H1 (cell line): ENCODE data around the gene FAM184B. TPM values are rescaled to one million over a fixed set of nuclear protein-coding genes. Genes with fewer than 3 reads are reported as not detected.

ENCODE experiments used
- CTCF ChIA-PET: fragments of 300-600 bp; sonication (Branson Sonifier 250); formaldehyde crosslinking; loops from one replicate; lab custom pipeline; 2021; ENCODE audit not compliant: partially characterized antibody; lab: Charles Lee
- POLR2A ChIA-PET: fragments of 300-600 bp; sonication (Branson Sonifier 250); formaldehyde crosslinking; loops from one replicate; lab custom pipeline; 2021; ENCODE audit warnings: inconsistent platforms; ENCODE audit not compliant: partially characterized antibody; lab: Charles Lee
- DNase-seq, 2 experiments: peaks; one replicate each; pipeline versions ENCODE4 v3.0.0 to v3.0.0-alpha.2; 2010 to 2022; ENCODE audit warnings: low spot score in 2 of 2, low read depth in 1 of 2, mixed read lengths in 1 of 2
- FAIRE-seq: peaks from 2 replicates; lab custom pipeline; 2011; peaks lifted over from hg19 to GRCh38; lab: Jason Lieb, UNC
- H2AFZ ChIP-seq: 2 replicates; pipeline ENCODE4 v1.8.1; 2012; ENCODE audit warnings: low read length, inconsistent platforms
- H2AK5ac ChIP-seq: 2 replicates; pipeline ENCODE4 v1.6.1; 2013; ENCODE audit warnings: low read depth, low read length
- H2BK120ac ChIP-seq: replicated peaks from 2 replicates; pipeline ENCODE3; 2013; ENCODE audit warnings: low read depth, low read length, inconsistent platforms
- H2BK12ac ChIP-seq: 2 replicates; pipeline ENCODE4 v1.6.1; 2013; ENCODE audit warnings: low read depth, low read length
- H2BK15ac ChIP-seq: 2 replicates; pipeline ENCODE4 v1.6.1; 2013; ENCODE audit warnings: low read length
- H2BK20ac ChIP-seq: 2 replicates; pipeline ENCODE4 v1.6.1; 2013; ENCODE audit warnings: low read length
- H2BK5ac ChIP-seq: 2 replicates; pipeline ENCODE4 v1.6.1; 2013; ENCODE audit warnings: low read depth, low read length
- H3K14ac ChIP-seq: 2 replicates; pipeline ENCODE4 v1.6.1; 2013; ENCODE audit warnings: inconsistent platforms; ENCODE audit not compliant: insufficient read length
- H3K18ac ChIP-seq: 2 replicates; pipeline ENCODE4 v1.6.1; 2013; ENCODE audit warnings: low read length; ENCODE audit errors: extremely low read depth
- H3K23ac ChIP-seq: 2 replicates; pipeline ENCODE4 v1.6.1; 2013; ENCODE audit warnings: inconsistent platforms; ENCODE audit not compliant: insufficient read length
- H3K23me2 ChIP-seq: 2 replicates; pipeline ENCODE4 v1.6.1; 2013; ENCODE audit warnings: low read depth, low read length
- H3K27ac ChIP-seq: 2 replicates; pipeline ENCODE4 v1.6.1; 2011; ENCODE audit warnings: low read depth, low read length, inconsistent platforms
- H3K27me3 ChIP-seq, 4 experiments: replicated peaks in 1 of 4; 1 replicate in 1 of 4; 2 replicates in 3 of 4; pipeline versions ENCODE4 v1.6.1 to v1.8.1; 2011 to 2013; ENCODE audit warnings: low read length in 3 of 4, mild to moderate bottlenecking in 3 of 4, inconsistent platforms in 2 of 4, mixed read lengths in 2 of 4, moderate library complexity in 1 of 4; ENCODE audit not compliant: control insufficient read depth in 3 of 4, insufficient read depth in 3 of 4; ENCODE audit errors: extremely low read depth in 1 of 4
- H3K36me3 ChIP-seq, 4 experiments: 2 replicates each; pipeline versions ENCODE4 v1.6.1 to v1.8.1; 2011 to 2013; ENCODE audit warnings: mild to moderate bottlenecking in 4 of 4, low read length in 3 of 4, moderate library complexity in 2 of 4, control low read depth in 1 of 4, inconsistent platforms in 1 of 4; ENCODE audit not compliant: insufficient read depth in 4 of 4, control insufficient read depth in 2 of 4
- H3K4ac ChIP-seq: replicated peaks from 2 replicates; pipeline ENCODE3; 2013; ENCODE audit warnings: low read length, low read depth, mixed read lengths, inconsistent platforms; ENCODE audit not compliant: insufficient read length
- H3K4me1 ChIP-seq, 4 experiments: replicated peaks in 1 of 4; 1 replicate in 1 of 4; 2 replicates in 3 of 4; pipeline versions ENCODE4 v1.6.1 to v1.8.1; 2011 to 2013; ENCODE audit warnings: low read length in 3 of 4, inconsistent platforms in 2 of 4, mixed read lengths in 1 of 4; ENCODE audit not compliant: insufficient read depth in 4 of 4, control insufficient read depth in 3 of 4
- H3K4me2 ChIP-seq, 2 experiments: 2 replicates each; pipeline versions ENCODE4 v1.6.1 to v1.8.1; 2011 to 2013; ENCODE audit warnings: low read depth in 2 of 2, low read length in 2 of 2, control low read depth in 1 of 2, inconsistent platforms in 1 of 2, mild to moderate bottlenecking in 1 of 2; ENCODE audit not compliant: insufficient read depth in 1 of 2
- H3K4me3 ChIP-seq, 4 experiments: fragments of 200-600, 300-600 bp in 1 of 4; sonication (generic), shearing (Covaris generic), sonication (Bioruptor Twin) in 1 of 4; 2 replicates each; pipeline versions ENCODE4 v1.5.1 to v1.8.1; 2011 to 2016; ENCODE audit warnings: low read length in 4 of 4, low read depth in 3 of 4, control low read depth in 2 of 4, inconsistent platforms in 2 of 4, mild to moderate bottlenecking in 2 of 4, mixed read lengths in 1 of 4, moderate library complexity in 1 of 4; ENCODE audit not compliant: insufficient read depth in 2 of 4; ENCODE audit errors: extremely low read depth in 1 of 4
- H3K56ac ChIP-seq: replicated peaks from 2 replicates; pipeline ENCODE3; 2013; ENCODE audit warnings: low read depth, mild to moderate bottlenecking, mixed read lengths, low read length, inconsistent platforms; ENCODE audit not compliant: insufficient read length
- H3K79me1 ChIP-seq: 2 replicates; pipeline ENCODE4 v1.6.1; 2013; ENCODE audit warnings: low read depth, low read length, control low read depth
- H3K79me2 ChIP-seq, 2 experiments: 2 replicates each; pipeline versions ENCODE4 v1.6.1 to v1.8.1; 2012 to 2013; ENCODE audit warnings: low read length in 2 of 2, mild to moderate bottlenecking in 2 of 2, inconsistent platforms in 1 of 2; ENCODE audit not compliant: insufficient read depth in 2 of 2, control insufficient read depth in 1 of 2
- H3K9ac ChIP-seq, 4 experiments: replicated peaks in 1 of 4; 1 replicate in 1 of 4; 2 replicates in 3 of 4; pipeline versions ENCODE4 v1.6.1 to v1.8.1; 2011 to 2013; ENCODE audit warnings: low read depth in 3 of 4, low read length in 3 of 4, control low read depth in 2 of 4, mild to moderate bottlenecking in 2 of 4, moderate library complexity in 2 of 4, inconsistent platforms in 1 of 4; ENCODE audit errors: extremely low read depth in 1 of 4
- H3K9me3 ChIP-seq, 2 experiments: 2 replicates each; pipeline versions ENCODE4 v1.6.1 to v1.8.1; 2012 to 2013; ENCODE audit warnings: mild to moderate bottlenecking in 2 of 2, moderate library complexity in 2 of 2, control low read depth in 1 of 2, inconsistent platforms in 1 of 2, low read depth in 1 of 2, low read length in 1 of 2, mixed read lengths in 1 of 2; ENCODE audit not compliant: insufficient read depth in 2 of 2
- H4K20me1 ChIP-seq, 2 experiments: replicated peaks in 1 of 2; 2 replicates each; pipeline versions ENCODE3 to v1.8.1; 2011 to 2013; ENCODE audit warnings: inconsistent platforms in 2 of 2, low read length in 2 of 2, mild to moderate bottlenecking in 1 of 2; ENCODE audit not compliant: insufficient read depth in 2 of 2, control insufficient read depth in 1 of 2
- H4K5ac ChIP-seq: 2 replicates; pipeline ENCODE4 v1.6.1; 2013; ENCODE audit warnings: low read length, low read depth, mixed read lengths, inconsistent platforms; ENCODE audit not compliant: insufficient read length
- H4K8ac ChIP-seq: 2 replicates; pipeline ENCODE4 v1.8.0; 2013; ENCODE audit warnings: mild to moderate bottlenecking, moderate library complexity, low read length, inconsistent platforms; ENCODE audit not compliant: insufficient read depth; ENCODE audit errors: extremely low read depth
- H4K91ac ChIP-seq: replicated peaks from 2 replicates; pipeline ENCODE3; 2013; ENCODE audit warnings: low read length, mixed read lengths, inconsistent platforms; ENCODE audit not compliant: insufficient read length
- JUND ChIP-seq: IDR thresholded peaks from 2 replicates; pipeline ENCODE4 v1.6.1; 2011; ENCODE audit warnings: mild to moderate bottlenecking, improper control_type of control experiment, low read length
- polyA plus RNA-seq, 7 experiments: library from polyadenylated mRNA; depleted of rRNA in 3 of 7; stranded (reverse) in 5 of 7; unstranded in 2 of 7; fragments of >200 nt in 5 of 7; fragments of 200-250 nt in 2 of 7; gene quantifications; 1 replicate in 5 of 7; 2 replicates in 1 of 7; 4 replicates in 1 of 7; pipeline versions ENCODE4 v1.2.1 to v1.2.3, GENCODE V29; 2011 to 2013; ENCODE audit warnings: missing spikeins in 2 of 7, mixed read lengths in 2 of 7
- total RNA-seq: library from RNA; stranded (reverse); fragmentation: NEBNext Ultra II Directional; extraction: Animal tissue kit (Norgen Biotek cat#: 25700); gene quantifications from 2 replicates; pipeline ENCODE4 v1.2.1, GENCODE V29; 2021

The FAM184B gene
- total and polyA plus RNA-seq, 2 of the 8 experiments (the other 6 are each of a cell fraction or from before 2014, with no cell fraction given) = 0.05 to 0.39 TPM

DNA sequence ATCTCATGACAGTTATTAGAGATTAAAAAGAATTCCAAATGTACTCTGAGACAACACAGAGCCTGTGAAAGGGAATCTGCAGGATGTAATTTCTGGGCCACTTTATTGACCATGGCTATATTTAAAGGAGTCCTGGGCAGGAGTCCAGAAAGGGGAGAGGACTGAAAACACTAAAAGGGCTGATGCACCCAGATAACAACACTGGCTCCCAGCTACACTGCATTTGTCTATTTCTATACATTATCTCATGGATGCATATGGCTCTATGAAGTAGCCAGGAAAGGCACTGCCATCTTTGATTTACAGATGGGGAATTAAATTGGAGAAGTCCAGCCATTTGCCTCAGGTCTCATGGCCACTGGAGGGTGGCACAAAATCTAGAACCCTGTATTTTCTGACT, 111.0 kb downstream of the FAM184B start:
- H3K9ac ChIP-seq = no peak overlapping the region
- no peak overlapping the region for H2BK20ac ChIP-seq
- H3K23me2 ChIP-seq = no peaks in the 10 kb centered on the region
- no peaks in the 10 kb centered on the region for H4K20me1 ChIP-seq
- no peaks in the 10 kb centered on the region for H3K27me3 ChIP-seq
- H3K4me3 ChIP-seq = no peak overlapping the region
- no peak overlapping the region for H4K8ac ChIP-seq
- H3K4me2 ChIP-seq = no peak overlapping the region
- H4K91ac ChIP-seq = no peak overlapping the region
- H3K36me3 ChIP-seq = no peaks in the 10 kb centered on the region
- no peak overlapping the region for H4K5ac ChIP-seq
- ChIA-PET CTCF (interaction anchor here (0.9 to 1.3 kb wide), 3 partner anchors 11 to 25 kb away, joined by 3 read pairs; no protein-coding TSS in a partner anchor), POLR2A (no interaction called here)
- no peak overlapping the region for H2AK5ac ChIP-seq
- DNase-seq = no peak
- H3K23ac ChIP-seq = no peak overlapping the region
- H3K18ac ChIP-seq = no peak overlapping the region
- no peaks in the 10 kb centered on the region for H3K4me1 ChIP-seq
- H2BK12ac ChIP-seq = no peak overlapping the region
- H3K4ac ChIP-seq = no peak overlapping the region
- 0 out of 4 replicates have a peak, but pooled peaks cover 0 to 2% of the 10 kb centered on the region in 2 experiments for H3K9me3 ChIP-seq
- H3K56ac ChIP-seq = no peak overlapping the region
- H2BK15ac ChIP-seq = no peak overlapping the region
- no peak overlapping the region for H2BK5ac ChIP-seq
- H3K79me1 ChIP-seq = no peaks in the 10 kb centered on the region
- H3K27ac ChIP-seq = no peak overlapping the region
- H3K79me2 ChIP-seq = no peaks in the 10 kb centered on the region
- no peak overlapping the region for H2BK120ac ChIP-seq
- FAIRE-seq = no peak
- H3K14ac ChIP-seq = no peak overlapping the region
- H2AFZ ChIP-seq = no peak overlapping the region
- no peak for TF ChIP-seq JUND
